Raji (cell line): ENCODE results near the gene GJA10.

Experiments used
- POLR2A ChIP-seq: IDR thresholded peaks from 2 replicates; pipeline ENCODE4 v1.6.1; 2011; ENCODE audit warnings: low read depth, low read length, control low read depth; ENCODE audit not compliant: insufficient read depth

Gene GJA10

DNA sequence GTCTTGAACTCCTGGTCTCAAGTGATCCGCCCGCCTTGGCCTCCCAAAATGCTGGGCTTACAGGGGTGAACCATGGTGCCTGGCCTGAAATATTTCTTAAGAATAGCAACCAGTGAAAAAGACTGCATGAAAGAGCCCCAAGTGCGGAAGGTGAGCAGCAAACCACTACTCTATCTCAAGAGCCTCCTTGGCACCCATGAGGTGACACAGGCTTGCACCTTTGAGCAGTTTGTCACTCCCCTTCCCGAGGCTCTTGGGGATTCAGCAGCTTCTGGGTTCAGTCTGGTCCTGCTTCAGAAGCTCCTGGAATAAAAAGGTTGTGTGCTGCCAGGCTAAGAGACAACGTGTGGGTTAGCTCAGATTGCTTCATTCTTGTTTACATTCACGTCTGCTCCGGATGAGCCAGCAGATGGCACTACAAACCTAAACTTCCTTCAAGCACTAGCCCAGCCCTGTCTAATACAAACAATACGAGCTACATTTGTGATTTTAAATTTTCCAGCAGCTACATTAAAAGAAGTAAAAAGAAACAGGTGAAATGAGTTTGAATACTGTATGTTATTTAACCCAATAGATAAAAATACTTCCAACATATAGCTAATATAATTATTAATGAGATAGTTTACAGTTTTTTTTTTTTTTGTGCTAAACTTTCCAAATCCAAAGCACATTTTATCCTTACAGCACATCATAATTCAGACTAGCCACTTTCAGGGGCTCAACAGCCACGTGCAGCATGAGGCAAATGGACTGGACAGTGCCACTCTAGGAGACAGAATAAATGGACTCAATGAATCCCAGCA lies 46.2 kb downstream of the GJA10 start:
- no peak for TF ChIP-seq POLR2A

DNA sequence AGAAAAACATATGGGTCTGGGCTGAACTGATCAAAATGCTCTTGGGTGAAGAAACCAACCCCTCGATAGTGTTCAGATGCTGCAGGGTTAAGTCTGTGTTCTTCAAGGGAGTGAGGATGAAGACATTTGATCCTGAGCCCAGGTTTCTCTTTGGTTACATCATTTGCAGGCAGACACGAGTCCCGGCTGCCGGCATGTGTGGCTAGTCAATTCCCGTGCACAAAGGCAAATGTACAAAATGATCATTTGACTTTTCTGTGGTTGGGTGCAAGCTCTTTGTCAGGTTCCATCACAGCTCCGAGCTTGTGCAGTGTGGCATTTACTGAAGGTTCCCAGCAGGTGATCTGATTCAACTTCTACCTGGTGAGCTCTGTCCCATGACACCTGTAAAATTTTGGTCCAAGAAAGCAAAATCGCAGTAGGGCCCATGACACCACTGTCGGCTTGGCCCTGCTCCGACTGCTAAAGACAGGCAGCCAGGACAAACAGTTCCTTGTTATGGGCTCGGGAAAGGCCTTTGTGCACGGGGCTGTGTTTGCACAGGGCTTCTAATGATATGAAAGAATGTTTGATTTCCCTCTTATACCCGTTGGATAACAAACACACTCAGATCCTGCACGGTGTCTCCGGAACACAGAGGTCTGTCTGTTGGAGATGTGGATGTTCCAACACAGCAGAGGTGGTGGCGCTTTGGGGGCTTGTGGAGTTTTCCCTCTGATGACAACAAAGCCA lies 46.9 kb downstream of the GJA10 start:
- TF ChIP-seq POLR2A = no peak

GRCh38 chr6:89941763-89942497 lies 47.7 kb downstream of the GJA10 start:
- no peak for TF ChIP-seq POLR2A

DNA sequence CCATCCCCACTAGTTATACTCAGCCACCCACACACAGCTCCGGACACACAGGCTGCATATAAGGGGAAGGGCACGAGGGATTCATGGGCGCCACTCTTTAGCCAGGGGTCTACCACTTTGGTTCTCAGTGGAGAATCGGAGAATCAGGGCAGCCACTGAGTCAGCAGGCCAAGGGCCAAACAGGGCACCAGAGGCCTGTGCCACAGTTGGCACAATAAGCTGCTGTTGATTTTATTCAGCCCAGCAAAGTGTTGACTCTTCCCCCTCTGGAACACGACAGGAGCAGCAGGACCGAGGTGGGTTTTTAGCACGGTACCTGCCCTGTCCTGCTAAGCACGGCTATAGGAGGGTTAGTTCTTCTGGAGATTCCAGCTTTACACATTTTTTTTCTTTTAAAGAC lies 48.3 kb downstream of the GJA10 start:
- TF ChIP-seq POLR2A = no peak

DNA sequence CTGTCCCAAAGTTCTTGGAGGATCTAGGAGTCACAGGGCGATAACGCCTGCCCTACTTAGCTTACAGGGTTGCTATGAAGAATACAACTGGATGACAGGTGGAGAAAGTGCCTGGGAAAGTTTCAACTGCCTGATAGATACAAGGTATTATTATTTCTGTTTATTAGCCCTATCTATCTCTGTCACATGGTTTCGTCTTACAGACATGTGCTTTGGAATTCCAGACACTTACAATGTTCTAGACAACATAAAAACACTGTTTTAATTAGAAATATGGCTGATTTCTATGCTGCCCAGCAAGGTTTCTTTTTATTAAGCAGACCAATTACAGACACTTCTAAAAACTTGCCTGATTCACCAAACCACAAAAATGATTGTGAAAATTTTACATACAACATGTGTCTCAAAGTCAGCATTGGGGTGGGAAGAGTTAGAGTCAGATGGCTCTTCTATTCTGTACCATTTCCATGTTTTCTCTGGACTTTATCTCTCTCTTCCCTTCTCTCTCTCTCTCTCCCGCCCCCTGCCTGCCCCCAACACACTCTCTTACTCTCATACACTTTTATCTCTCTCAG lies 50.0 kb downstream of the GJA10 start:
- TF ChIP-seq POLR2A = no peak

DNA sequence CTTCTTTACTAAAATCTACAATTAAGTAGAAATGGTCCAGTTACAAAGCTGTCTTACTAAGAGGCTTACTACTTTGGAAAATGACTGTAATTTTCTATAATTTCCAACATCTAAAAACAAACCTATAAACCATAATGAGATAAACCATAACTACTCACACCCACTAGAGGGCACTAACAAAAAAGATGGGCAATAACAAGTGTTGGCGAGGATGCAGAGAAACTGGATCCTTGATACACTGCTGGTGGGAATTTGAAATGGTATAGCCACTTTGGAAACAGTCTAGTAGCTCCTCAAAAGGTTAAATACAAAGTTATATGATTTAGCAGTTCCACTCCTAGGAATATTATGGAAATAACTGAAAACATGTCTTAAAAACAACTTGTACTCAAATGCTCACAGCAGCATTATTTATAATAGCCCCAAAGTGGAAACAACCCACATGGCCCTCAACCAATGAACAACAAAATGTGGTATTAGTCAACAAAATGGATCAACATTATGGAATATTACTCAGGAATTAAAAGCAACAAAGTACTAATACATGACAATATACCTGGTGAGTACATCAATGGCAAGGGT lies 50.6 kb downstream of the GJA10 start:
- TF ChIP-seq POLR2A = no peak
